ENCODE measurements around the gene OR2T35.

DNA sequence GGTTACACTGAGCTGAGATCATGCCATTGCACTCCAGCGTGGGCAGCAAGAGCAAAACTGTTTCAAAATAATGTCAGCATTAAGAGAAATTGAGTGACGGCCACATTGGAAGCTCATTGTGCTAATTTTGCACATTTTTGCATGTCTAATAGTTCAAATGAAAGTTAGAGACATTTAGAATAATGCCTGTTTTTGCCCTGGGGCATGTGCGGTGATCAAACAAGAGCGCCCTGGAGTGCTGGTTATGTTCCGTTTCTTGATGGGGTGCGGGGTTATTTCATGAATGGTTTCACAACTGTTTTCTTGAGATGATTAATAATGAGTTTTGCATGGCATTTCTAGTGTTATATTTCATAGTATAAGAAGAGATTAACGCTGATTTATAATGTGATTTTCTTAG, 23.3 kb downstream of the OR2T35 start:
- no peak for TF ChIP-seq GTF2F1 (IDR thresholded peaks at IDR 0.05; ENCODE audit: low read length)
- TF ChIP-seq, protein P1, sequence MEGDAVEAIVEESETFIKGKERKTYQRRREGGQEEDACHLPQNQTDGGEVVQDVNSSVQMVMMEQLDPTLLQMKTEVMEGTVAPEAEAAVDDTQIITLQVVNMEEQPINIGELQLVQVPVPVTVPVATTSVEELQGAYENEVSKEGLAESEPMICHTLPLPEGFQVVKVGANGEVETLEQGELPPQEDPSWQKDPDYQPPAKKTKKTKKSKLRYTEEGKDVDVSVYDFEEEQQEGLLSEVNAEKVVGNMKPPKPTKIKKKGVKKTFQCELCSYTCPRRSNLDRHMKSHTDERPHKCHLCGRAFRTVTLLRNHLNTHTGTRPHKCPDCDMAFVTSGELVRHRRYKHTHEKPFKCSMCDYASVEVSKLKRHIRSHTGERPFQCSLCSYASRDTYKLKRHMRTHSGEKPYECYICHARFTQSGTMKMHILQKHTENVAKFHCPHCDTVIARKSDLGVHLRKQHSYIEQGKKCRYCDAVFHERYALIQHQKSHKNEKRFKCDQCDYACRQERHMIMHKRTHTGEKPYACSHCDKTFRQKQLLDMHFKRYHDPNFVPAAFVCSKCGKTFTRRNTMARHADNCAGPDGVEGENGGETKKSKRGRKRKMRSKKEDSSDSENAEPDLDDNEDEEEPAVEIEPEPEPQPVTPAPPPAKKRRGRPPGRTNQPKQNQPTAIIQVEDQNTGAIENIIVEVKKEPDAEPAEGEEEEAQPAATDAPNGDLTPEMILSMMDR (CRISPR knock-in tag; IDR thresholded peaks at IDR 0.05) = no peak
